Measurements from ENCODE around the gene ZDHHC11. TPM values are rescaled to one million over a fixed set of nuclear protein-coding genes. Genes with fewer than 3 reads are reported as not detected.
A peak's percentile ranks its signal among the peaks of the same experiment; 100 is the strongest.

The ZDHHC11 gene, protein sequence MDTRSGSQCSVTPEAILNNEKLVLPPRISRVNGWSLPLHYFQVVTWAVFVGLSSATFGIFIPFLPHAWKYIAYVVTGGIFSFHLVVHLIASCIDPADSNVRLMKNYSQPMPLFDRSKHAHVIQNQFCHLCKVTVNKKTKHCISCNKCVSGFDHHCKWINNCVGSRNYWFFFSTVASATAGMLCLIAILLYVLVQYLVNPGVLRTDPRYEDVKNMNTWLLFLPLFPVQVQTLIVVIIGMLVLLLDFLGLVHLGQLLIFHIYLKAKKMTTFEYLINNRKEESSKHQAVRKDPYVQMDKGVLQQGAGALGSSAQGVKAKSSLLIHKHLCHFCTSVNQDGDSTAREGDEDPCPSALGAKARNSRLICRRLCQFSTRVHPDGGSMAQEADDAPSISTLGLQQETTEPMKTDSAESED
- polyA plus RNA-seq (2013, experiment 1 of 2; ENCODE audit: insufficient read length), result 2.3 TPM
- polyA plus RNA-seq (2013, experiment 2 of 2; ENCODE audit: insufficient read length), result 0.49 TPM

- no peak for DNase-seq
These were observed at the start of gene ZDHHC11 for GRCh38 chr5:850511-851006. Gene ZDHHC11, minus strand, starts transcription at chr5:850986. Its CDS starts 384 bp downstream, at chr5:850602.

- no peak for DNase-seq
These were observed 42.9 kb upstream of the ZDHHC11 start for GRCh38 chr5:893711-894110.

- DNase-seq, result no peak
These were observed 42.3 kb upstream of the ZDHHC11 start for GRCh38 chr5:893137-893506.

DNA sequence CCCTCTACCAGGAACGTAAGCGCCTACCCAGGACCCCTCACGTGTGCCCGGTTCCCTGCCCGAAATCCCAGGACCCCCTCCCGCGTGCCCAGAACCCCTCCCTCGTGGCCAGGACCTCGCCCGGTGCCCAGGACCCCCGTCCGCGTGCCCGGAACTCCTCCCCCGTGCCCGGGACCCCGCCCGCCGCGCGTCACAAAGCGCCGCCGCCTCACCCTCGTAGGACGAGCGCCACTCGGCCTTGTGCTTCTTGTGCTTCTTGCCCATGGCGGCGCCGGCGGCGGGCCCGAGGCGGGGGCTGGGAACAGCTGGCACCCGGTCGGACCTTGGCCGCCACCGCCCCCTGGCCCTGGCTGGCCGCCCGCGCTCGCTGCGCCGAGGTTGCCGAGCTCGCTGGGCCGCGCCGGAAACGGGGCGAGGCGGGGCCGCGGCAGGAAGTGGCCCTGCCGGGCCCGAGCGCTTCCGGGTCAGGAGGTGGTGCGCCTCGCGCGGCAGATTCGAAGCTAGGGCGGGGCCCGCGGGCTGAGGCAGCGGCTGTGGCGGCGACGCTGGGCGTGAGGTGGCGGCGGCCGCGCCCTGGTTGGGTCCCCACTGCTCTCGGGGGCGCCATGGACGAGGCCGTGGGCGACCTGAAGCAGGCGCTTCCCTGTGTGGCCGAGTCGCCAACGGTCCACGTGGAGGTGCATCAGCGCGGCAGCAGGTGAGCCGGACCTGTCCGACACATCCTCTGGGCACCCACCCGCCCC, 41.8 kb upstream of the ZDHHC11 start, which contains the start of the genes BRD9 and TRIP13:
BRD9 (minus strand) TSS at position 408 of the 743 bp plus-strand sequence; CDS start at position 264, 144 bp downstream.
TRIP13 (plus strand) TSS at position 491 of the 743 bp plus-strand sequence; CDS start at position 606, 115 bp downstream.
- peak; percentile 83 for DNase-seq

DNA sequence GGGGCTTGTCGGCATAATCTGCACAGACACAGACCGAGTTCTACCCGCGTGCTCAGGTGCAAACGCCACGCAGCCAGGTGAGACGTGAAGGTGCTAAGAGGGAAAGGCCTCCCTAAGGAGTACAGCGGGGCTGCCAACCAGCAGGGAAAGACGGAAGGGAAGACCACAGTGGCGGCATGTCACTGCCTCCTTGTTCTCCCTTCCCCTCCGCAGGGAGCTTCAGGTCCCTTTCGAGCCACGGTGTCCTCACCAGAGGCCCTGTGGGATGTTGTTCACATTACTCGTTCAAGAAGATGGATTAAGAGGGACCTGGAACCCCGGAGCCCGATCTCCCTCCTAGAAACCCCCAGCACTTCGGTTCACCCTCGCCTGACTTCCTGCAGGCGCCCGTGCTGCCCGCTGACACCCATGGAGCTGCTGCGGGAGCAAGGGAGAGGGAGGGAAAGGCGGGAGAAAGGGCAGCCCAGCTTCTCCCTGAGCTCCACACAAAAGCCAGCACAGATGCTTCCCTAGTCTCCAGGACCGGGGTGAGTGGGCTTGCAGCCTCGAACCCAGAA, 41.1 kb upstream of the ZDHHC11 start:
- DNase-seq, result peak; percentile 20

DNA sequence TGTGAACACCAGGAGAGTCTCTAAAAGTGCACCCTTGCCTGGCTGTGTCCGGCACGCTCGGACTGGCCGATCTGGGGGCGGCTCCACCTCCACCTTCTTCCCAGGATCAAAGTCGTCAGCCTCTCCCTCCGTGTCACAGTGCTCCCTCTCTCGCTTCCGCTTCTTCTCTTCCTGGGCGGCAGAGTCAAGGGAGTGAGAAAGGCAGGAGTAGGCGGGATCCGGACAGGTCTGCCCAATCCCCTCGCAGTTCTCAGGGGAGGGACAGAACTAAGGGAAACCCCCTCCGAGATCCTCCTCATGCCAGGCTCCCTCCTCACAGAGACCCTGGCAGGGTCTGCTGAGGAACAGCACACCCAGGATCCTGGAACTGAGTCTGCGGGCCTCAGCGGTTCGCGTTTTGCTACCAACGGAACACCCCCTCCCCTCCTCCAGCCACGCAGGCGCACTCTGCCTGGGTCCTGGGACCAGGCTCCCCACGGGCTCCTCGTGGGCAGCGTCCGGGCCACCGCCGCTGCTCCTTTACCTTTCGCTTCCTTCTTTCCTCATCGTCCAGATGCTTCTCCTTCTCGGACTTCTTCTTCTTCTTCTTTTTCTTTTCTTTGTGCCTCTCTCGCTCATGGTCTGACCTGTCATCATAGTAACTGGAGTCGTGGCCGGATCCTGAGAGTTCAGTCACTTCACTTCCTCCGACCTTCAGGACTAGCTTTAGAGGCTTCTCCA, 40.5 kb upstream of the ZDHHC11 start:
- no peak for DNase-seq

- no peak for DNase-seq
These were observed 38.4 kb upstream of the ZDHHC11 start for GRCh38 chr5:889075-889710.

GRCh38 chr5:888638-889035, 37.9 kb upstream of the ZDHHC11 start:
- no peak for DNase-seq

DNA sequence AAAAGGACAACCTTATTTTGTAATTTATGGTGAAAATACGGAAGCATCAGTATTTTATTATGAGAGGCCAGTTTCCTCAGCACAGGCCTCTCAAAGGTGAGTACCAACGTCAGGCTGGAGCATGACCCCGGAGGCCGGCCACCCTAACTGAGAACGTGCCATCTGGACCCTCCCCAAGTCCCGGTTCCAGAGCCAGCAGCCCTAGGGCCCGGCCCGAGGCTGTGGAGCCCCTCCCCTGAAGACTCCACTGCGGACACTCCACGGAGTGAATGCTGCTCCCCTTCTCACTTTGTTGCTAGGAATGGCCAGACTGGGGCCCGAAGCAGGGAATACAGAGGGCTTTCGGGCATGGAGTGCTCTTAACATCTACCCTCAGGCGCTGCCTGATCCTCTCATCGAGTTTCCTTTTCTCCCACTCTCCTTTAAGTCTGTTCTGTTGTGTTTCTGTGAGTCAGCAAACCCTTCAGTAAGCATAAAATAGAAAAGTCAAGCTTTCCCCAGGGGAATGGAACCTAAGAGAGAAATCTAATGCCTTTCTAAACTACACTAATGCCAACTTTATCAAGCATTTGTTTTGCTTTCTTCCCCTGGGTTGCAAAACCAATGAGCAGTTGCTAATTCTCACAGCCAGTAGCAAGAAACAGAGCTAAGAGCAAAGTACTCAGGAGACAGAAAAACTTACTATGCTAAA, 37.3 kb upstream of the ZDHHC11 start:
- no peak for DNase-seq

DNA sequence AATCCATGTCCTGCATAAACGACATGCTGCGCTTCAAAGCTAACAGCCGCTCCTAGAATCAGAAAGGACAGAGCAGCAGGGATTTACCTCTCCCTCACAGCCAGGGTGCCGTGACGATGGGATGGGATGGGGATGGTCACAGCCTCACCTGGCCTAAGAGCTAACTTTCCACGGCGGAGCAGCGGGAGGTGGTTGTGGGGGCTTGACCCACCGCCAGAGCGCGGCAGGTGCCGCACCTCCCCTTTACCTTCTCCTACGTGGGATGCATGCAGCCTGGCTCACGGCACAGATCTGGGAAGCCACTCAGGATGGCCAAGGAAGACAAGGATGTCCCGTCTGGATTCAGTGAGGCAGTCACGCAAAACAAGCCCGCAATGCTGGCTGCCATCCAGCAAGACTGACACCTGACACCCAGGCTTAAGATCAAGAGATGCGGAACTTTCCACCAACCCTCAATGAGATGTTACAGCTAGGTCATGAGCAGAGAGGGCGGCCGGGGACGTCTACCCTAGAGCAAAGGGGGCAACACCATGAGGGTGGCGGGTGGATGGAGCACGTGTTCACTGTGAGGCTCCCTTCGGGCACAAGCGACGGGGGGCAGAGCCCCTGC, 36.0 kb upstream of the ZDHHC11 start:
- DNase-seq, result no peak

DNA sequence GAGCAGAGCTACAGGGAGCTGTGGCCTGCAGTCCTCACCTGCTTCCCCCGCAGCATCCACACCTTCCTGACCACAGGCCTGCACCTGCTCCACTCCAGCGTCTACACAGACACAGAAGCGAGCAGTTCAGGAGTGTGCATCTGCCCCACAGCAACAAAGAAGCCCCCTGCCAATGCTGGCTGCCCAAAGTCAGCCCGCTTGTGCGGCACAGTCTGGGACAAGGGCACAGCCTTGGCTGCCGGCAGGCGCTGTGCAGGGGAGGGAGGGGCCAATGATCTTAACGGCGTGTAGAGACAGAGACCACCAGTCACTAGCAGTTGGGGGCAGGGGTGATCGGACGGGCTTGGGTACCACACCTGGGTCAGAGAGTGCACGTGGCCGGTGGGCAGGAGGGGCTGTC, 35.2 kb upstream of the ZDHHC11 start:
- no peak for DNase-seq

DNA sequence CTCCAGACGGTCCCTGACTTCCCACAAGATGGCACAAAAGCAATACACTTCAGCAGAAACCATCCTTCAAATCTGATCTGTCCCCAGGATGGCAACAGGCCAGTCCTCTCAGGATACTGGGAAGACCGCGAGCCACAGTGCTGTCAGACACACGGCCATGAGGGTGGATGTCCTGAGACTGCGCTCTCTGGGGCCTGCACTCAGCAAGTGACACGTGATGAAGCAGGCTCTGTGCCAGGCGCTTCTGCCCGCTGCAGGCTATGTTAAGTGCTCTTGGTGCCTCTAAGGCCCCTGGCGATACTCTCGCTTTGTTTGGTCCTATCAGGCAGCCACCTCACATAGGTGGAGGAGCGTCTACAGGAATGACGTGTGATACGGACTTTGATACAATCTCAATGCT, 34.7 kb upstream of the ZDHHC11 start:
- no peak for DNase-seq

- DNase-seq, result no peak
These were observed 34.3 kb upstream of the ZDHHC11 start for GRCh38 chr5:885127-885442.

DNA sequence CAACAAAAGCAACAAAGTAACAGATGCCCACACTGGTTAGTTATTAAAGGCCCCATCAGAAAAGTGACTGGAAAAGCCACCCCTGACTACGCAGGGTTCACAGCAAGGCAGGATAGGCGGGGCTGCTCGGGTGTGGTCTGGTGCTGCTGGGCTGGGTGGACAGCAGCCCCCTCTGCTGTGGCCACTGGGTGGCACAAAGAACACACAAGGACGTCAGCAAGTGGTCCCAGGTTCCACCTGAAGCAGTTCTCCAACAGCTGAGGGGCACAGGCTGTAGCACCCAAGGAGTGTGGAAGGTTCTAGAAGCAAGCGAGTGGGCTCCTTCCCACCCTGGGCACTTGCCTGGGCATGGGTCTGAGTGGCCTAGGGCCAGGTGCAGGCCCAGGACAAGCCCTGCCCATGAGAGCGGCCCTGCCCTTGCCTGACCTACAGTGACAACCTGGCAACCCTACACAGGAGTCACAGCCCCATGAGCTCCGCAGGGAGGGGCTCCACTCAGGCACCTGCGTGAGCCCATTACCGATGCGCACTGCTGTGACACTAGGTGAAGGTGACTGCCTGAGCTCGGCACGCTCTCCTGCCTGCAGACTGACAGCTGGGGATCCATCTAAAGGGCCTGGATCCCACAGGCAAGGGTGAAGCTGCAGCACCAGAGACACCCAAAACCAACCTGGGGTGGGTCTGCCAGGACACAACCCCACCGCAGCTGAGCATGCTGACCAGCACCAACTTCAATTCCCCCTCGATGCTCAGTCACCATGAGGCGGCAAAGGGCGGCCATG, 33.8 kb upstream of the ZDHHC11 start:
- DNase-seq, result no peak

- no peak for DNase-seq
These were observed 32.8 kb upstream of the ZDHHC11 start for GRCh38 chr5:883475-884181.

GRCh38 chr5:882253-883183, 31.7 kb upstream of the ZDHHC11 start:
- no peak for DNase-seq

DNA sequence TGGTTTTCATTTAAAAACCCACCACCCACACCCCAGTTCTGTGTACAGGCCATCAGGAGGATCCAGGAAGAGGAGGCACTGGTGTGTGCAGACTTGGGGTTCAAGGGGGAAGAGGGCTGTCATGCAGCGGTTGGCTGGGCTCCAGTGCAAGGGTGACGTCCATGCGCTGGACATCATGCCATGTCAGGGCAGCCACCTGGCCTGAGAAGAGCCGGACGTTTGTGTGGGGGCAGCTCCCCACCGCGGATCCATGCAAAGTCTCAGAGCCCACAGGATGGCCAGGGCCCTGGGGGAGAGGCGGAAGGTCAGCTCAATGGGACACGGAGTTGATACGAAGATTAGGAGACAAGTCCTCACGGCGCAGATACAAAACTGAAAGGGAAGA, 30.8 kb upstream of the ZDHHC11 start:
- DNase-seq, result no peak
